ENCODE data around the gene EPB41.
"Not testable (repeated sequence)": the region's sequence is repeated elsewhere in the genome, so short reads cannot be mapped to it uniquely, and the experiment has no call there.

Gene EPB41

GRCh38 chr1:29090937-29091618, 176.7 kb downstream of the EPB41 start:
- no peaks in the 10 kb centered on the region for H3K79me2 ChIP-seq (ENCODE audit: low read length)
- H3K9me3 ChIP-seq (ENCODE audit: insufficient read depth, low read length) = no peaks in the 10 kb centered on the region
- no peaks in the 10 kb centered on the region for H3K27me3 ChIP-seq (ENCODE audit: low read depth, low read length)
- no peak overlapping the region for H3K4me3 ChIP-seq (ENCODE audit: low read length)
- H3K27ac ChIP-seq (ENCODE audit: low read length) = no peak overlapping the region
- no peak overlapping the region for H2AFZ ChIP-seq (ENCODE audit: low read depth, low read length)
- H4K20me1 ChIP-seq (ENCODE audit: insufficient read depth, low read length) = no peaks in the 10 kb centered on the region
- peaks cover 6% of the 10 kb centered on the region; the same call in 1 of the 2 replicates for H3K4me1 ChIP-seq (ENCODE audit: low read length)
- H3K36me3 ChIP-seq (replicated peaks; ENCODE audit: low read depth, low read length) = no peaks in the 10 kb centered on the region
- TF ChIP-seq CTCF (IDR thresholded peaks at IDR 0.05; ENCODE audit: low read depth, low read length) (no peak), EZH2phosphoT487 (IDR thresholded peaks at IDR 0.05; ENCODE audit: low read depth) (no peak)
- no peak overlapping the region for H3K9ac ChIP-seq (ENCODE audit: low read length)
- no peak overlapping the region for H3K4me2 ChIP-seq (ENCODE audit: low read length)

GRCh38 chr1:29092704-29093103, 178.3 kb downstream of the EPB41 start:
- H3K79me2 ChIP-seq (ENCODE audit: low read length); H3K4me2 ChIP-seq (ENCODE audit: low read length); H3K9ac ChIP-seq (ENCODE audit: low read length); H4K20me1 ChIP-seq (ENCODE audit: insufficient read depth, low read length); H2AFZ ChIP-seq (ENCODE audit: low read depth, low read length); H3K9me3 ChIP-seq (ENCODE audit: insufficient read depth, low read length); H3K4me1 ChIP-seq (ENCODE audit: low read length); H3K4me3 ChIP-seq (ENCODE audit: low read length); H3K36me3 ChIP-seq (replicated peaks; ENCODE audit: low read depth, low read length); H3K27me3 ChIP-seq (ENCODE audit: low read depth, low read length); H3K27ac ChIP-seq (ENCODE audit: low read length): not testable (repeated sequence)

GRCh38 chr1:29094433-29094832, 180.1 kb downstream of the EPB41 start:
- H3K9me3 ChIP-seq (ENCODE audit: insufficient read depth, low read length) = no peaks in the 10 kb centered on the region
- H3K4me3 ChIP-seq (ENCODE audit: low read length) = no peak overlapping the region
- H3K9ac ChIP-seq (ENCODE audit: low read length) = no peak overlapping the region
- H3K27ac ChIP-seq (ENCODE audit: low read length) = no peak overlapping the region
- no peak for TF ChIP-seq CTCF (IDR thresholded peaks at IDR 0.05; ENCODE audit: low read depth, low read length)
- TF ChIP-seq EZH2phosphoT487 (IDR thresholded peaks at IDR 0.05; ENCODE audit: low read depth) = no peak
- H4K20me1 ChIP-seq (ENCODE audit: insufficient read depth, low read length) = no peaks in the 10 kb centered on the region
- H2AFZ ChIP-seq (ENCODE audit: low read depth, low read length) = no peak overlapping the region
- no peaks in the 10 kb centered on the region for H3K79me2 ChIP-seq (ENCODE audit: low read length)
- peaks cover 6% of the 10 kb centered on the region; the same call in 1 of the 2 replicates for H3K4me1 ChIP-seq (ENCODE audit: low read length)
- H3K4me2 ChIP-seq (ENCODE audit: low read length) = no peak overlapping the region
- no peaks in the 10 kb centered on the region for H3K36me3 ChIP-seq (replicated peaks; ENCODE audit: low read depth, low read length)
- H3K27me3 ChIP-seq (ENCODE audit: low read depth, low read length) = no peaks in the 10 kb centered on the region

GRCh38 chr1:29094954-29095353, 180.6 kb downstream of the EPB41 start:
- TF ChIP-seq EZH2phosphoT487 (IDR thresholded peaks at IDR 0.05; ENCODE audit: low read depth) = no peak
- Histone ChIP-seq H3K79me2 (ENCODE audit: low read length) (no peaks in the 10 kb centered on the region), H3K9ac (ENCODE audit: low read length) (no peak overlapping the region), H3K4me1 (ENCODE audit: low read length) (peaks cover 6% of the 10 kb centered on the region; the same call in 1 of the 2 replicates), H3K27ac (ENCODE audit: low read length) (no peak overlapping the region), H3K4me3 (ENCODE audit: low read length) (no peak overlapping the region), H2AFZ (ENCODE audit: low read depth, low read length) (no peak overlapping the region), H3K36me3 (replicated peaks; ENCODE audit: low read depth, low read length) (peaks cover 4% of the 10 kb centered on the region), H3K27me3 (ENCODE audit: low read depth, low read length) (no peaks in the 10 kb centered on the region), H4K20me1 (ENCODE audit: insufficient read depth, low read length) (no peaks in the 10 kb centered on the region), H3K9me3 (ENCODE audit: insufficient read depth, low read length) (no peaks in the 10 kb centered on the region), H3K4me2 (ENCODE audit: low read length) (no peak overlapping the region)

GRCh38 chr1:29096231-29096886, 182.0 kb downstream of the EPB41 start:
- no peaks in the 10 kb centered on the region for H3K79me2 ChIP-seq (ENCODE audit: low read length)
- H3K4me1 ChIP-seq (ENCODE audit: low read length) = peaks cover 5% of the 10 kb centered on the region; the same call in 1 of the 2 replicates
- no peak overlapping the region for H3K4me3 ChIP-seq (ENCODE audit: low read length)
- H4K20me1 ChIP-seq (ENCODE audit: insufficient read depth, low read length) = no peaks in the 10 kb centered on the region
- no peaks in the 10 kb centered on the region for H3K27me3 ChIP-seq (ENCODE audit: low read depth, low read length)
- H3K4me2 ChIP-seq (ENCODE audit: low read length) = no peak overlapping the region
- H3K36me3 ChIP-seq (replicated peaks; ENCODE audit: low read depth, low read length) = peaks cover 4% of the 10 kb centered on the region
- no peaks in the 10 kb centered on the region for H3K9me3 ChIP-seq (ENCODE audit: insufficient read depth, low read length)
- TF ChIP-seq EZH2phosphoT487 (IDR thresholded peaks at IDR 0.05; ENCODE audit: low read depth) = no peak
- TF ChIP-seq CTCF (IDR thresholded peaks at IDR 0.05; ENCODE audit: low read depth, low read length) = no peak
- no peak overlapping the region for H3K27ac ChIP-seq (ENCODE audit: low read length)
- no peak overlapping the region for H3K9ac ChIP-seq (ENCODE audit: low read length)
- no peak overlapping the region for H2AFZ ChIP-seq (ENCODE audit: low read depth, low read length)
